Trophoblast cell (in vitro differentiated cells and primary cell): ENCODE data around the gene TMPRSS11B.

Experiments used
- DNase-seq, 2 donors: peaks; one replicate each; pipeline ENCODE4 v3.0.0-alpha.2; 2016
- H2AFZ ChIP-seq: 2 replicates; pipeline ENCODE4 v1.6.1; 2013; ENCODE audit warnings: low read length, moderate library complexity, mild to moderate bottlenecking; ENCODE audit not compliant: insufficient read depth, poor library complexity
- H2AK5ac ChIP-seq: 2 replicates; pipeline ENCODE4 v1.6.1; 2013; ENCODE audit warnings: mild to moderate bottlenecking, low read length
- H2BK120ac ChIP-seq: 2 replicates; pipeline ENCODE4 v1.6.1; 2013; ENCODE audit warnings: low read length, mild to moderate bottlenecking, moderate library complexity; ENCODE audit not compliant: insufficient read depth, poor library complexity
- H2BK12ac ChIP-seq: 2 replicates; pipeline ENCODE4 v1.6.1; 2013; ENCODE audit warnings: mild to moderate bottlenecking, low read length, moderate library complexity
- H2BK5ac ChIP-seq: 2 replicates; pipeline ENCODE4 v1.6.1; 2013; ENCODE audit warnings: low read length, low read depth, moderate library complexity, mild to moderate bottlenecking; ENCODE audit not compliant: poor library complexity
- H3K14ac ChIP-seq: 2 replicates; pipeline ENCODE4 v1.6.1; 2013; ENCODE audit warnings: mild to moderate bottlenecking, low read length
- H3K18ac ChIP-seq: 2 replicates; pipeline ENCODE4 v1.6.1; 2013; ENCODE audit warnings: mild to moderate bottlenecking, low read length
- H3K23ac ChIP-seq: 2 replicates; pipeline ENCODE4 v1.6.1; 2013; ENCODE audit warnings: low read length
- H3K27ac ChIP-seq: 2 replicates; pipeline ENCODE4 v1.5.1; 2013; ENCODE audit warnings: low read depth, mild to moderate bottlenecking, inconsistent platforms, low read length, moderate library complexity
- H3K27me3 ChIP-seq: 2 replicates; pipeline ENCODE4 v1.6.1; 2013; ENCODE audit warnings: inconsistent platforms, mild to moderate bottlenecking, low read length, moderate library complexity; ENCODE audit not compliant: insufficient read depth
- H3K36me3 ChIP-seq, 2 experiments: 1 replicate in 1 of 2; 2 replicates in 1 of 2; pipeline ENCODE4 v1.6.1; 2013; ENCODE audit warnings: low read length in 2 of 2, mild to moderate bottlenecking in 2 of 2, moderate library complexity in 1 of 2; ENCODE audit not compliant: insufficient read depth in 2 of 2, control insufficient read depth in 1 of 2
- H3K4ac ChIP-seq: 2 replicates; pipeline ENCODE4 v1.6.1; 2013; ENCODE audit warnings: low read depth, mild to moderate bottlenecking, low read length, moderate library complexity
- H3K4me1 ChIP-seq, 2 experiments: 1 replicate in 1 of 2; 2 replicates in 1 of 2; pipeline ENCODE4 v1.6.1; 2013; ENCODE audit warnings: low read length in 2 of 2, mild to moderate bottlenecking in 2 of 2, moderate library complexity in 1 of 2; ENCODE audit not compliant: insufficient read depth in 2 of 2, control insufficient read depth in 1 of 2
- H3K4me2 ChIP-seq: 2 replicates; pipeline ENCODE4 v1.6.1; 2013; ENCODE audit warnings: inconsistent platforms, mild to moderate bottlenecking, low read length, moderate library complexity
- H3K4me3 ChIP-seq: 2 replicates; pipeline ENCODE4 v1.5.1; 2013; ENCODE audit warnings: mild to moderate bottlenecking, low read depth, low read length, inconsistent platforms
- H3K79me1 ChIP-seq: one replicate; pipeline ENCODE4 v1.6.1; 2013; ENCODE audit warnings: low read length
- H3K79me2 ChIP-seq: 2 replicates; pipeline ENCODE4 v1.6.1; 2013; ENCODE audit warnings: low read length, mild to moderate bottlenecking; ENCODE audit not compliant: control insufficient read depth, insufficient read depth, poor library complexity
- H3K9ac ChIP-seq: 2 replicates; pipeline ENCODE4 v1.6.1; 2013; ENCODE audit warnings: mild to moderate bottlenecking, low read length
- H3K9me3 ChIP-seq: 2 replicates; pipeline ENCODE4 v1.6.1; 2013; ENCODE audit warnings: low read depth, mild to moderate bottlenecking, control low read depth, inconsistent platforms, low read length; ENCODE audit not compliant: insufficient read depth
- H4K12ac ChIP-seq: 2 replicates; pipeline ENCODE4 v1.6.1; 2013; ENCODE audit warnings: low read depth, mild to moderate bottlenecking, low read length, moderate library complexity
- H4K8ac ChIP-seq: 2 replicates; pipeline ENCODE4 v1.6.1; 2013; ENCODE audit warnings: low read depth, mild to moderate bottlenecking, low read length, moderate library complexity
- H4K91ac ChIP-seq: one replicate; pipeline ENCODE4 v1.6.1; 2013; ENCODE audit warnings: low read depth, mild to moderate bottlenecking, low read length, moderate library complexity
- WGBS: extraction: QIAGEN DNeasy Blood & Tissue Kit; methylation state at CpG from one replicate; pipeline ENCODE4 v1.1.7; 2013; ENCODE audit warnings: missing lambda C conversion rate; ENCODE audit not compliant: insufficient read length, insufficient coverage; ENCODE audit errors: extremely low coverage; 5-methylcytosine and 5-hydroxymethylcytosine counted together

TMPRSS11B gene

GRCh38 chr4:68182382-68182820 lies 63.1 kb downstream of the TMPRSS11B start:
- Histone ChIP-seq H3K18ac (no peak overlapping the region), H2BK12ac (no peak overlapping the region), H2BK120ac (peak overlapping the region; percentile 13), H3K4ac (no peak overlapping the region), H3K9ac (no peak overlapping the region), H3K27ac (no peak overlapping the region), H3K9me3 (no peaks in the 10 kb centered on the region), H3K27me3 (no peaks in the 10 kb centered on the region), H3K4me1 (no peaks in the 10 kb centered on the region), H4K8ac (no peak overlapping the region), H3K79me2 (no peaks in the 10 kb centered on the region), H3K4me3 (no peak overlapping the region), H2BK5ac (no peak overlapping the region), H2AFZ (no peak overlapping the region), H4K12ac (peak overlapping the region; percentile 54), H3K4me2 (no peak overlapping the region), H3K23ac (no peak overlapping the region), H2AK5ac (no peak overlapping the region), H3K36me3 (peaks cover 0 to 3% of the 10 kb centered on the region in 2 experiments), H3K14ac (no peak overlapping the region), H4K91ac (no peak overlapping the region), H3K79me1 (no peaks in the 10 kb centered on the region)
- WGBS = no CpG with 5 or more reads among the region's 27 CpGs
- no peak for DNase-seq

GRCh38 chr4:68180849-68181526 lies 64.5 kb downstream of the TMPRSS11B start:
- H4K8ac ChIP-seq = no peak overlapping the region
- no peak overlapping the region for H3K9ac ChIP-seq
- peaks cover 0 to 3% of the 10 kb centered on the region in 2 experiments for H3K36me3 ChIP-seq

GRCh38 chr4:68176904-68177303 lies 68.6 kb downstream of the TMPRSS11B start:
- no peak overlapping the region for H2BK120ac ChIP-seq

More at GRCh38 chr4:68180849-68181526, 64.5 kb downstream of the TMPRSS11B start:
- Histone ChIP-seq H3K4ac (no peak overlapping the region), H3K9me3 (no peaks in the 10 kb centered on the region), H3K18ac (no peak overlapping the region), H2BK5ac (no peak overlapping the region), H4K12ac (no peak overlapping the region), H2BK12ac (no peak overlapping the region), H3K27me3 (no peaks in the 10 kb centered on the region), H3K14ac (no peak overlapping the region), H3K79me1 (no peaks in the 10 kb centered on the region), H3K27ac (no peak overlapping the region), H4K91ac (no peak overlapping the region), H3K4me3 (no peak overlapping the region), H3K4me1 (no peaks in the 10 kb centered on the region), H3K4me2 (no peak overlapping the region), H2BK120ac (no peak overlapping the region), H3K23ac (no peak overlapping the region), H2AFZ (no peak overlapping the region), H2AK5ac (no peak overlapping the region), H3K79me2 (no peaks in the 10 kb centered on the region)
- no CpG with 5 or more reads among the region's 1 CpG for WGBS
- no peak for DNase-seq

More at GRCh38 chr4:68176904-68177303, 68.6 kb downstream of the TMPRSS11B start:
- H3K36me3 ChIP-seq = no peaks in the 10 kb centered on the region
- DNase-seq = no peak
- H2BK5ac ChIP-seq = no peak overlapping the region
- WGBS = no CpG with 5 or more reads among the region's 2 CpGs
- no peak overlapping the region for H3K18ac ChIP-seq
- no peak overlapping the region for H4K12ac ChIP-seq
- H3K79me2 ChIP-seq = no peaks in the 10 kb centered on the region
- H3K23ac ChIP-seq = no peak overlapping the region
- peaks cover 2% of the 10 kb centered on the region for H3K9me3 ChIP-seq
- no peak overlapping the region for H2AK5ac ChIP-seq
- H3K9ac ChIP-seq = no peak overlapping the region
- no peak overlapping the region for H3K14ac ChIP-seq
- no peak overlapping the region for H4K8ac ChIP-seq
- H2AFZ ChIP-seq = no peak overlapping the region
- H3K27ac ChIP-seq = no peak overlapping the region
- H3K4me1 ChIP-seq = no peaks in the 10 kb centered on the region
- H3K27me3 ChIP-seq = no peaks in the 10 kb centered on the region
- H4K91ac ChIP-seq = no peak overlapping the region
- no peaks in the 10 kb centered on the region for H3K79me1 ChIP-seq
- H3K4me3 ChIP-seq = no peak overlapping the region
- H3K4me2 ChIP-seq = no peak overlapping the region
- no peak overlapping the region for H3K4ac ChIP-seq
- no peak overlapping the region for H2BK12ac ChIP-seq
